A673 (cell line): ENCODE measurements around the gene NOD2.

ENCODE experiments used
- EZH2 ChIP-seq: fragments of 200-600 bp; sonication (generic); IDR thresholded peaks from 2 replicates; pipeline ENCODE4 v1.6.1; 2017; ENCODE audit warnings: borderline replicate concordance, low read depth, mild to moderate bottlenecking, mixed read lengths, antibody characterized with exemption, low read length; ENCODE audit not compliant: poor library complexity, severe bottlenecking
- TF ChIP-seq, protein P1 (sequence below): fragments of 300-800, 200-600 bp; sonication (generic); conservative IDR thresholded peaks from 2 replicates; pipeline ENCODE4 v1.5.1; 2017; ENCODE audit warnings: low read depth, mild to moderate bottlenecking, antibody characterized with exemption, low read length, moderate library complexity, mixed read lengths

DNA sequence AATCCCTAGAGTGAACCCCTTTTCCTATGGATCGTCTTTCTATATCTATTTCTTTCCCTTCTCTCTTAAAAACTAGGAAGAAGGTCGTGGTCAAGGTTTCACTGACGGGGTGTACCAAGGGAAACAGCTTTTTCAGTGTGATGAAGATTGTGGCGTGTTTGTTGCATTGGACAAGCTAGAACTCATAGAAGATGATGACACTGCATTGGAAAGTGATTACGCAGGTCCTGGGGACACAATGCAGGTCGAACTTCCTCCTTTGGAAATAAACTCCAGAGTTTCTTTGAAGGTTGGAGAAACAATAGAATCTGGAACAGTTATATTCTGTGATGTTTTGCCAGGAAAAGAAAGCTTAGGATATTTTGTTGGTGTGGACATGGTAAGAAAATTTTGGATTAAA is 58.1 kb downstream of the NOD2 start:
- TF ChIP-seq, protein P1, sequence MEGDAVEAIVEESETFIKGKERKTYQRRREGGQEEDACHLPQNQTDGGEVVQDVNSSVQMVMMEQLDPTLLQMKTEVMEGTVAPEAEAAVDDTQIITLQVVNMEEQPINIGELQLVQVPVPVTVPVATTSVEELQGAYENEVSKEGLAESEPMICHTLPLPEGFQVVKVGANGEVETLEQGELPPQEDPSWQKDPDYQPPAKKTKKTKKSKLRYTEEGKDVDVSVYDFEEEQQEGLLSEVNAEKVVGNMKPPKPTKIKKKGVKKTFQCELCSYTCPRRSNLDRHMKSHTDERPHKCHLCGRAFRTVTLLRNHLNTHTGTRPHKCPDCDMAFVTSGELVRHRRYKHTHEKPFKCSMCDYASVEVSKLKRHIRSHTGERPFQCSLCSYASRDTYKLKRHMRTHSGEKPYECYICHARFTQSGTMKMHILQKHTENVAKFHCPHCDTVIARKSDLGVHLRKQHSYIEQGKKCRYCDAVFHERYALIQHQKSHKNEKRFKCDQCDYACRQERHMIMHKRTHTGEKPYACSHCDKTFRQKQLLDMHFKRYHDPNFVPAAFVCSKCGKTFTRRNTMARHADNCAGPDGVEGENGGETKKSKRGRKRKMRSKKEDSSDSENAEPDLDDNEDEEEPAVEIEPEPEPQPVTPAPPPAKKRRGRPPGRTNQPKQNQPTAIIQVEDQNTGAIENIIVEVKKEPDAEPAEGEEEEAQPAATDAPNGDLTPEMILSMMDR: no peak
- no peak for TF ChIP-seq EZH2
